GM19351 (cell line): ENCODE data around the gene ABTB2.
"Not testable (repeated sequence)": the region's sequence is repeated elsewhere in the genome, so short reads cannot be mapped to it uniquely, and the experiment has no call there.

ENCODE experiments used
- ATAC-seq: cut with Tn5 transposase; IDR thresholded peaks from one replicate; pipeline ENCODE4 v1.9.1; 2021; ENCODE audit warnings: mild to moderate bottlenecking, moderate library complexity; ENCODE audit not compliant: unreplicated experiment

The ABTB2 gene

DNA sequence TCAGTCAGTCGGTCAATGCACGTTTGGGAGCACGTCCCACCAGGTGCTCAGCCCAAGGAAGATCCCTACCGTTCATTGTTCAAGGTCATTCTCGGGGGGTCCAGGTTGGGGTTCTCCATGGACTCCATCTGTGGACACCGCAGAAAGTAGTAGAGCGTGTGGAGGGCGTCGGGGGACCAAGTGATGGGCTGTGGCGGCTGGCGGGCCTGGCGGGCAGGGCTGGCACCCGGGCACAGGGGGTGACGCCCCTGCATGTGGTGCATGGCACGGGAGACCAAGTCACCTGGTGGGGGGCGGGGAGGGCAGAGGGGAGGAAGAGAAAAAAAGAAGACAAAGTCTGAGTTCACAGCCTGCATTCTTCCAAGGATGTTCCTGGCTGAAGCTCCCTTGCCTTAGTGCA, 160.6 kb downstream of the ABTB2 start:
- ATAC-seq = no peak

DNA sequence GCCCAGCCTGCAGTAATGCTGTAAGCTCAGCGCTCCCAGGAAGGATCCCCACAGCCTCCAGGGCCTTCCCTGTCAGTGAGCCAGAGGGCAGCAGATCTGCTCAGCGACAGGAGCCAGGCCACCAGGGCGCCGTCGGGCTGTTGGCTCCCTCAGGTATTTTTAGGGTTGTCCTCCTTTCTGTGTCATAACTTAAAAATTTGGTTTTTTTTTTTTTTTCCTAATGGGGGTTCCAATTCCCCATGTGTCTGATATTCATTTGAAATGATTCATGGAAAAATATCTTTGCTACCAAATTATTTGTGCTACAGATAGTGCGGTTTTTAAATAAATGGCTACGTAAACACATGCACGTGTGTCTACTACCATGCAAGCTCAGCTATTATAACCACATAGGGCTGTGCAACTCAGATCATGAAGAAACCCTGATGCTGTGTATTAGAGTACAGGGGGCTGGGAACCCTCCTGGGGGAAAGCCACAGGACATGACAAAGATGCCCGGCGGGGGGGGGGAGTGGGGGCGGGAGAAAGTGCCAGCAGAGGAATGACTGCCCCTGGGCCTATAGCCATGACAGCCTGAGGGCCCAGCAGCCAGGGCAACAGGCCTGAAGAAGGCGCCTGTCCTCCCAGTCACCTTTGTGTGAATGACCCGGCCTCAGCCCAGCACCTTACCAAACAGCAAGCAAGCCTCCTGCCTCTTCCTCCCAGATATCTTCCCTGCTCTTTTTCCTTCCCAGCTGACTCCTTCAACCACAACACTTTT, 163.1 kb downstream of the ABTB2 start:
- no peak for ATAC-seq

DNA sequence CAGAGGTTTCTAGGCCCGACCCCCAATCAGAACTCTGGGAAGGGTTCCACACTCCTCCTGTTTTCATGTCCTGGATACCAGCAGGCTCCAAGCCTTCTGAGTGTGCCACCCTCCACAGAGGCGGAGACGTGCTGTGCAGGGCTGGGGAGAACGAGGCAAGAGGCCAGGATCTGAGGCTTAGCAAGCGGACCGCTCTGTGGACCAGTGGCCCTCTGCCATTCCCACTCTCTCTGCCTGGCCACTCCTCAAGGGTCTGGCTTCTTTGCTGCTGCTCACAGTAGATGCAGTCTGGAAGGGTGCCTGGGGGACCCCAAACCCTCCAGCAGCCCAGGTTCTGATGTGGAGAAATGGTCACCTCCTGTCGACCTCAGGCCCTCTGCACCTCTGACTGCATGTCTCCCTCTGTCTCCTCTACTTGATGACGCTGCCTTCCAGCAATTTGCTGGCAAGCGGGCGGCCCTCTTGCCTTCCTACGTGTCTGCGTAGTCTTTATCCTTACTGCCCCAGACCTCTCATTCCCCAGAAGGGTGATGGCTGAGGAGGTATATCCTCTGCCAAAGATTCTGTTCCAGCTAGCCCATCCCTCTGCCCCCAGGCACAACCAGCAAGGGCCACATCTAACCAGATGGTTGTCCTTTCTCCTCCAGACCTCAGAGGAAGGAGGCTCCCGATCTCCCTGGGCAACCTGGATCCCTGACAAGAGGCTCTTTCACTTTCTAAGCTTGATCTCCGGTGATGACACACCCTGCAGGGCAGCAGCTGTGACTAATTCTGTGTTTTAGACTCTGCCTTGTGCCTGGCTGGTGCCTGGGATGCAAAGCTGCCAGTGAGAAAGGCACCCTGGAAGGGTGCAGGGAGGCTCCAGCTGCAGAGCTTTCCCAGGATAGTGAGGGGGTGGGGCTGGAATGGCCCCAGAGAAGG, 165.1 kb downstream of the ABTB2 start:
- no peak for ATAC-seq

DNA sequence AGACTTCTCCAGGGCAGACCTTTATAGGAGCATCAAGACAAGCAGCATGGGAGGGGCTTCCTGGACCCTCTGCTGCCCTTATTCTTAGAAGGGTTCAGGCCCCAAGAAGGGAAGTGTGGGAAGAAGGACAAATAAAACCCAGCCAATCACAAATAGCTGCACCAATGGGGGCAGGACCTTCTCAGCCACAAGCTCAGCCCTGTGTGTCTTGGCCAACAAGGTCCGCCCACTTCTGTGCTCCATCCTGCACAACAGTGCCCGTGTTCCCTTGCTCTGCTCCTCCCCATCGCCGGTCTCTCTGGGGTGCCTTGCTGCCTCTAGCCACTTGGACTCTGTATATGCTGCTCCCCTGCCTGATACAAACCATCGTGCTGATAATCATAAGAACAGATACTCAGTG, 166.2 kb downstream of the ABTB2 start:
- no peak for ATAC-seq

DNA sequence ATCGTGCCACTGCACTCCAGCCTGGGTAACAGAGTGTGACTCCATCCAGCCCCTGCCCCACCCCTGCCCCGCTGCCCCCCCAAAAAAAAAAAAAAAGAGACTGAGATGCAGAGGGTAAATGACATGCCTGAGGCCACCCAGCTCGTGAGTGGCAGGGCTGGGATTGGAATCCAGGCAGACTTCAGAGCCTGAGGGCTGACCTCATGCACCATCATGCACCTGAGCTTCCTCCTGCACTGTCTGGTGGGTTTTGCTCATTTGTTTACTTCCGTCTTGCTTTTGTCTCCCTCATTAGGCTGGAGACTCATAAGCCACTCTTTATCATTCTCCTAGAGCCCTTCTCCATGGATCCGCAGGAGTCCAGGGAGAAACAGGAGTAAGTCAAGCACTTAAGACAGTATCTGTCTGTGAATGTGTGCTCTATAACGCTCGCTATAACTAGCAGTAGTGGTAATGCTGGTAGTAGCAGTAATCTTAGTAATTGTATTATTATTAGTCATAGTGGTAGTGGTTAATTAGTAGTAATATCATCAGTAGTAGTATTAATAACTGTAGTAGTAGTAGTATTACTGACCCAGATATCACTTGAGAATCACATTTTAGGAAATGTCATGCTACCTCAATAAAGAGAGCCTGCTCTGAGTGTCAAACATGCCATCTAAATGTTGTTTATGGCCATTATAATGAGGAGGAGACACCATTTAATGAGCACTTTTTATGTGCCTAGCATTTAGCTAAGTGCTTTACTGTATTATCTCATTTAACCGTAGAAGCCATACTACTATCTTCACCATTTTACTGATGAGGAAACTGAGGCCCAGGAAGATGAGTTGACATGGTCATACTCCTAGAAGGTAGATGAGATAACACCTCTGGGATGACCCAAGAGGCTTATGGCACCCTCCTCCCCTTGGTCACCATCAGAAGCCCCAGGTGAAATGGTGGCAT, 167.3 kb downstream of the ABTB2 start:
- no peak for ATAC-seq

DNA sequence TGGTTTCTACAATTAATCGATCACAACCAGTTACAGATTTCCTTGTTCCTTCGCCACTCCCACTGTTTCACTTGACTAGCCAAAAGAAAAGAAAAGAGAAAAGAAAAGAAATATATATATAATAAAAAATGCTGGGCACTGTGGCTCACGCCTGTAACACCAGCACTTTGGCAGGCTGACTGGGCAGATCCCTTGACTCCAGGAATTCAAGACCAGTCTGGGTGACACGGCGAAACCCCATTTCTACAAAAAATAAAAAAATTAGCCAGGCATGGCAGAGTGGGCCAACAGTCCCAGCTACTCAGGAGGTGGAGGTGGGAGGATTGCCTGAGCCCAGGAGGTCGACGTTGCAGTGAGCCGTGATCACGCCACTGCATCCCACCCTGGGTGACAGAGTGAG, 168.6 kb downstream of the ABTB2 start:
- no peak for ATAC-seq

DNA sequence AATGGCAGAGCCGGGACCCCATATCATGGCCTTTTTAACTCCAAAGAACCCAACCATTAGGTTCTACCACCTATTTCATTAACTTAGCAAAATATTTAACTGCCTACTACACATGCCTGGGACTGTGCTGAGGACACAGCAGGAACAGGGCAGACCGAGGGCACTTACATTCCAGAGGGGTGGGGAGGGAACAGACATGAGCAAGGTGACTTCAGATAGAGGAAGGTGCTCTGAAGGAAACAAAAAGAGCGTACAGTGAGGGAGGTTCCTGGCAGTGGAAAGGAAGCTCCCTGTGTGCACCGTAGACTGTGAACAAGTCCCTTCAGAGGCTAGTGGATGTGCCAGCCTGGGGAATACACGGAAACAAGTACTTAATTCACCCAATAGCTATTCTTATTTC, 169.6 kb downstream of the ABTB2 start:
- no peak for ATAC-seq

DNA sequence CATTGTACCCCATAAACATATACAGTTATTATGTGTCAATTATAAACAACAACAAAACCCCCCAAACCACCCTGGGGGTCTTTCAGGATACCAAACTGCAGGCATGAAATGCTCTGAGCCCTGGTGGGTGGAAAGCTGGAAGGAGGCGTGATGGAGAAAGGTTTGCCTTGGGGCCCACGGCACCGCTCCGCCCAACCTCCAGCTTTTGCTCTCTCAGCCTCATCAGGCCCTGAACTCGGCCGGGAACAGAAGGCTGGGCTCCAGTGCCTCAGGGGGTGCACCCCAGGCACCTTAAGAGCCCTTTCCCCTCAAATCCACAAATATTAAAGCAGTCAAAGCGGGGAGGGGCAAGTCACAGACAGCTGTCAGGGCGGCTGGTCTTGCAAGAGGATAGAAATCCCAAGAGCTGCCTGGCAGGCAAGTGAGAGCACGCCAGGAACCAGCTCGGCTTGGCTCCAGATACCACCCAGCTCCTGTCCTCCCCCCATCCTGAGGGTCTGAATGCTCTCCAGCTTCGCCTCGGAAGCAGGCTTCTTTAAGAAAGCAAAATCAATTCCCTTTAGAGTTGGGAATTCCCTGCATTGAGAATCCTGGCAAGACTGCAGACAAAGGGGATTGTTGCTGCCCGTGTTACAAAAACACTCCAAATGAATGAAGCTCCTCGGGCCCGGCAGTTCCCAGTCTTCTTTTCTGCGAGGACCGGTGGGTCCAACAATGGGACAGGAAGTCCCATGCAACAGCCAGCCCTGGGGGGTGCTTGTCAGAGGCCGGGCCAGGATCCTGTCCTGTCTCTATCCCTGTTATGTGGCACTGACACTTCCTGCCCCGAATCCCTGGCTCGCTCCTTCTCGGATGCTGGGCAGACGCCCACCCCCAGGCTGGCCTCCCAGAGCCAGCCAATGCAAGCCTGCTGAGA, 171.6 kb downstream of the ABTB2 start:
- no peak for ATAC-seq

DNA sequence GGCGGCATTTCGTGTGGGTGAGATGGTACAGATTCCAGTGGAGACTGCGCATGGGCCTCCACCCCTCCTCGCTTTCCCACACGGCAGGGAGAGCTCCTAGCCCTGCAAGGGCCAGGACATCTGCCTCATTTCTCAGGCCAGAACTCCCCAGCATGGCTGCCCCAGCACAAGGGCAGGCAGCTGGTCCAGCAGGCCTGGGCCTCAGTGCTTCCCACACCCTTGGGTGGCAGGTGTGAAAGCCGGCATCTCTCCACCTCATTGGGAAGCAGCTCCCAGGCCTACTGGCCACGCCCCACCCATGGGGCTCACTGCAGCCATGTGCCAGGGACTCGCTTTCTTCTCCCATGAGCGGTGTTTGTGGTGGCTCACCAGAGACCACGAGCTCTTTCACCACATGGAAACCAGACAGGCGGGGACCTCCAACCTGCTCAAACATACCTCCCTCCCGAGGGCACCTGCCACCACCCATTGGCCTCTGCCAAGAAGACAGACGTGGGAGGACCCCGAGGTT, 173.2 kb downstream of the ABTB2 start:
- ATAC-seq = no peak

DNA sequence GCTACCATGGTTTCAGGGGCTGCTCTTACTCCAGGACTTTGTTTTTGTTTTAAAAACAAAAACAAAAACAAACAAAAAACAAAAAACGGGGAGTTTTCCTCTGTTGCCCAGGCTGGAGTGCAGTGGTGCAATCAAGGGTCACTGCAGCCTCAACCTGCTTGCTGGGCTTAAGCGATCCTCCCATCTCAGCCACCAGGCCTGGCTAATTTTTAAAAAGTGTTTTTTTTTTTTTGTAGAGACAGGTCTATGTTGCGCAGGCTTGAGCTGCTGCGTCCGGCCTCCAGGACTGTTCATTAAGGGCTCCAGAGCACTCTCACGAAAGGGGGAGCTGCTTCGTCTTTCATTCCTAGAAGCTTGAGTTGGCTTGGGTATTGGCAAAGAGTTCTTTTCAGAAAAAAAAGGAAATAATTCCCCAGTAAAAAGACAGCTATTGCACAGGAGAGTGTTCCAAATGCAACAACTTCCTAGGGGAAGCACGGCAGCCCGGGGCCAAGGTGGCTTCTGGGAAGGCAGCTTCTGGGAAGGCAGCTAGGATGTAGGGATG, 173.9 kb downstream of the ABTB2 start:
- no peak for ATAC-seq

DNA sequence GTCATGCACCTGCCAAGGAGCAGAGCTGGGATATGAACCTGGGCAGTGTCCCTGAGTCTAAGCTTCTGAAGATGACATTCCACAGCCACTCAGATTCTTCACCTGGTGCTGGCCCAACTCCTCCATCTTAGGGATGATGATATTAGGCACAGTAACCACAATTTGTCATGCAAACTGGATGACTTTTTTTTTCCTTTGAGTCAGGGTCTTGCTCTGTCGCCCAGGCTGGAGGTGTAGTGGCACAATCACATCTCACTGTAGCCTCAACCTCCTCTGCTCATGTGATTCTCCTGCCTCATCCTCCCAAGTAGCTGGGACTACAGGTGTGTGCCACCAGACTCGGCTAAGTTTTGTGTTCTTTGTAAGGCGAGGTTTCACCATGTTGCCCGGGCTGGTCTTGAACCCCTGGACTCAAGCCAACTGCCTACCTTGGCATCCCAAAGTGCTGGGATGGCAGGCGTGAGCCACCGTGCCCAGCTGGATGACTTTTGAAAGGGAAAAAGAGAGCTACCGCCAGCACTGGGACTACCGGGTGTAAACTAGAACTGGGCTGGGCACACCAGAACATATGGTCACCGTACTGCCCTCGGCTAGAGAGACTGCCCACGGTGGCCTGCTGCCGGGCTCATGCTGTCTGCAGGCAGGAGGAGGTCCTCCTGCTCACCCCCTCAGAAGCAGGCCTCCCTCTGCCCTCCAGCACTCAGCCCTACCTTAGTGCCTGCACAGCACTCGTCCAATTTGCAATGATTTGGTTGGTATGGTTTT, 174.7 kb downstream of the ABTB2 start:
- ATAC-seq = no peak

DNA sequence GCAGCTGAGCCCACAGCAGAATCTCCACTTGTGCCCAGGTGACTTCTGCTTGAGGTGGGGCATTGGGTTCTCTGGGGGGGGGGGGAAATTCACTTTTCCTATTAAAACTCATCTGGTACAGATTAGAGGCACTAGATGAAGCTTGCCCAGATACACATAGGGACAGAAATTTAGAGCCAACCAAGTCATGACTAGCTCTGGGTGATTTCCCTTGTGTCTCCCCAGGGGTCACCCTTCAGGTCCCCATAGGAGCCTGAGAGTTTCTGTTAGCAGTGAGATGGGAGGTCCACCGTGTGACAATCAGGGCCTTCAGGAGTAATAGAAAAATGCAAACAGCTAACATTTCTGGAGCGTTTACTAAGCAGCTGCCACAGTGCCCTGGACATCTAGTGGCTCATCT, 175.4 kb downstream of the ABTB2 start:
- ATAC-seq = no peak

DNA sequence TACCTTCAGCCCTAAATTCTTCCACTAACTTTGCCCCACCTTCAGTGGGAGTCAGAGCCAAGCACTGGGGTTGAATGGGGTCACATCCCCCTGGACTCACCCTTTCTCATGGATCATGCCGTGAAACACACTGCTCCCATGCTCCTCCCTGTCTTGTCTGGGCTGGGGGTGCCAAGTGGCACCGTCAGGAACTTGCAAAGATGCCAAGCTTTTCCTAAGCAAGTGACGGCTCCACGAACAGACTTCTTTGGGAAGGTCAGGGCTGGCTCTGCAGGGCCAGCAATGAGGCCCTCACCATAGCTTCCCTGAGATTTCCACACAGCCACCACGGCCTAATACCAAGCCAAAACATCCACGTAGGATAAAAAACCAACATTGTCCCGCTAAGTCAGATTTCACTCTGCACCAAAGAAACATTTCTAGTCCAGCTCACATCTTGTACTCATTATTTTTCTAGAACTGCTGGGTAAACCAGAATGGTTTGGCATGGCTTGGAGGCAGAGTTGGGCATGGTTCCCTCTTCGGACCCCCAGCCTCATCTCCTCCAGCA, 175.9 kb downstream of the ABTB2 start:
- no peak for ATAC-seq

DNA sequence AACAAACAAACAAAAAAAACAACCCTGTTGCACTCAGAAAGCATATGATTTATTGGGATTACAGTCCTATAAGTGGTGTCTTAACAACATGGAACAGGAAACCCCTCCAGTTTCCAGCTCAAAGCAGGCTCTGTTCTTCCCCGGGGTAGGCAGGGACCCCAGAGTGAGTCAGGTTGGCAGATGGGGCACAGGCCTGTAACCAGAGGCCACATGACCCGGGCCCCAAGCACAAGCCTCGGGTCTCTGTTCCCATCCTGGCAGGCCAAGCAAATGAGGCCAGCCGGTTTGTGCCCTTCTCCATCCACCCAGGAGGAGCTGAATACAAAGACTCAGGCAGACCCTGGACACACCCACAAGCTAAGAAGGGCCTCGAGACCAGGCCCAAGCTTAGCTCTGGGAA, 176.6 kb downstream of the ABTB2 start:
- no peak for ATAC-seq

DNA sequence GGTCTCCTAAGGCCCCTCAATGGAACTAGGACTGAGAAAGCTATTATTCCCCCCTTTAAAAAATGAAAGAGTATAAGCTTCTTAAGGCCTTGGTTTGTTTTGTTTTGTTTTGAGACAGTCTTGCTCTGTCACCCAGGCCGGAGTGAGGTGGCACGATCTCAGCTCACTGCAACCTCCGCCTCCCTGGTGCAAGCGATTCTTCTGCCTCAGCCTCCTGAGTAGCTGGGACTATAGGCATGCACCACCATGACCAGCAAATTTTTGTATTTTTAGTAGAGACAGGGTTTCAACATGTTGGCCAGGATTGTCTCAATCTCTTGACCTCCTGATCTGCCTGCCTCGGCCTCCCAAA, 177.0 kb downstream of the ABTB2 start:
- not testable (repeated sequence) for ATAC-seq

DNA sequence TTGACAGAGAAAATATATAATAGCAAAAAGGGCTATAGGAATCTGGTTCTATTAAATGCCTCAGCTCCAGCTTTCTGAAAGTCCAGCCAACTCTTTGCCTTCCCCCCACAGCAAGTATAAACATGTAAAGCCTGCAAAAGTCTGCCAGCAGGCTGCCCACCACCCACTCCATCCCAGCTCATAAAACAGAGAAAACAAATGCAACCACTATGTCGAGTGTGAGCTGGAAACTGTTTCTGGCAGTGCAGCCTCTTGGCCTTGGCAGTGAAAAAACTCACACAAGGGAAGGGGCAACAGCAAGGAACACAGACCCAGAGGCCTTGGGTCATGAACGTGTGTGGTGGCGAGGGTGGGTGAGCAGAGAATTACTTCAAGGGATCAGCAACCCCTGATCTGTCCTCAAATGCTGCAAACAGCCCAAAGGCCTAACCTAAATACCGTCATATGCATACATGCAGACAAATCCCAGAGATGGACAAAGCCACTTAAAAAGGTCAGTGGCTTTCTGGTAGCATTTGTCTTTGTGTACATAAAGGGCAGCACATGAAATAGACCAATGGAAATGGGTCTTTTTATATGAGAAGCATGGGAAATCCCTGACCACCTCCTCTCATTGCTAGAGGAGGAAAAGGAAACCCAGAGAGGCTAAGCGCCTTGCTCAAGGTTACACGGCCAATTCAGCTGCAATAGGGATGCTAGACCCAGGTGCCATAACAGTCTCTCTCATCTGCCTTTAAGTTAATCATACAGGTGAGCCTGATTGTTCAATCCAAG, 177.6 kb downstream of the ABTB2 start:
- no peak for ATAC-seq

DNA sequence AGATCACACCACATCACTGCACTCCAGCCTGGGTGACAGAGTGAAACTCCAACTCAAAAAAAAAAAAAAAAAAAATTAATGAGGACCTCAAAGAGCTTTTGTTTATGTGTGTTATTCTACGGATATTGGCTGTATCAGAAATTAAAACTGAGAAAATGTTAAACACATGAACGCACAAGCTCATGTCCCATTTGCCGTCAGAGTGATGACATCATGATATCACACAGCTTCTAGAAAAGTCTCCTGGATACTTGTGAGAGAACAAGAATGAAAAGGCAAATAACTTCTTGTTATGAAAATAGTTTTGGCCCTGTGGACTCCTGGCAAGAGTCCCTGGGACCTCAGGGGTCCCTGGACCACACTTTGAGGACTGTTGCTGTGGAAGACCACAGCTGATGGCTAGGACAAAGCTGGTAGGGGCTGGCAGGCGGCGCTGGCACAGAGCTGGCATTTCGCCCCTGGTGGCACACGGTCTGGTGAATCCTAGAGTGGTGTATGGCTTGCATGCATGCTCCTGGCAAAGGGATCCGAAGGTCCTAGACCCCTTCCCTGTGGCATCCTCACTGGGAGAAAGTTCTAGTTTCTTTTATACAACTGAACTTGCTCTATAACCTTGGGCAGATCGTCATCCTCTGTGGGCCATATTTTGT, 178.7 kb downstream of the ABTB2 start:
- ATAC-seq = no peak
